ENCODE data around the gene CLCN1.

Gene CLCN1

GRCh38 chr7:143321734-143322133 lies 5.8 kb downstream of the CLCN1 start:
- no peak overlapping the region for H3K4me3 ChIP-seq (ENCODE audit: low read depth, low read length)
- no peak for TF ChIP-seq CTCF (IDR thresholded peaks at IDR 0.05; ENCODE audit: low read depth, low read length)

GRCh38 chr7:143322760-143323633 lies 7.1 kb downstream of the CLCN1 start:
- no peak for TF ChIP-seq CTCF (IDR thresholded peaks at IDR 0.05; ENCODE audit: low read depth, low read length)
- no peak overlapping the region for H3K4me3 ChIP-seq (ENCODE audit: low read depth, low read length)

- no peak overlapping the region for H3K4me3 ChIP-seq (ENCODE audit: low read depth, low read length)
- TF ChIP-seq CTCF (IDR thresholded peaks at IDR 0.05; ENCODE audit: low read depth, low read length): no peak
Measured at GRCh38 chr7:143323653-143324052, 7.7 kb downstream of the CLCN1 start.

GRCh38 chr7:143325240-143325639 lies 9.3 kb downstream of the CLCN1 start:
- TF ChIP-seq CTCF (IDR thresholded peaks at IDR 0.05; ENCODE audit: low read depth, low read length): no peak
- H3K4me3 ChIP-seq (ENCODE audit: low read depth, low read length): no peak overlapping the region

GRCh38 chr7:143327903-143328302 lies 12.0 kb downstream of the CLCN1 start:
- H3K4me3 ChIP-seq (ENCODE audit: low read depth, low read length): no peak overlapping the region
- TF ChIP-seq CTCF (IDR thresholded peaks at IDR 0.05; ENCODE audit: low read depth, low read length): no peak

- no peak for TF ChIP-seq CTCF (IDR thresholded peaks at IDR 0.05; ENCODE audit: low read depth, low read length)
- H3K4me3 ChIP-seq (ENCODE audit: low read depth, low read length): no peak overlapping the region
Measured at GRCh38 chr7:143329471-143330170, 13.7 kb downstream of the CLCN1 start.

All from WI38 (cell line).